Bronchus fibroblast of lung (primary cell): ENCODE results near the gene MT3. TPM values are rescaled to one million over a fixed set of nuclear protein-coding genes. Genes with fewer than 3 reads are reported as not detected.

ENCODE experiments used
- total RNA-seq: library from RNA; depleted of rRNA; stranded (reverse); fragments of >200 nt; gene quantifications from 2 replicates; pipeline ENCODE4 v1.2.3, GENCODE V29; 2015

MT3 gene
- not detected in 2 replicates for total RNA-seq

GRCh38 chr16:56589141-56590039 lies at the start of gene MT3:
TSS of gene MT3 (plus strand) at chr16:56589528. CDS start at chr16:56589591, 63 bp downstream.

GRCh38 chr16:56564793-56565477 lies 24.4 kb upstream of the MT3 start, which contains the start of gene MT4:
TSS of gene MT4 (plus strand) at chr16:56565073. CDS start at chr16:56565129, 56 bp downstream.

GRCh38 chr16:56608043-56608875 lies 18.9 kb downstream of the MT3 start, which contains the start of gene MT2A:
TSS of gene MT2A (plus strand) at chr16:56608584. CDS start at chr16:56608656, 72 bp downstream.

GRCh38 chr16:56625140-56625942 lies 36.0 kb downstream of the MT3 start, which contains the start of gene MT1E:
TSS of gene MT1E (plus strand) at chr16:56625781. CDS start at chr16:56625852, 71 bp downstream.

GRCh38 chr16:56632156-56632847 lies 43.0 kb downstream of the MT3 start, which contains the start of gene MT1M:
TSS of gene MT1M (plus strand) at chr16:56632659. CDS start at chr16:56632732, 73 bp downstream.

GRCh38 chr16:56637814-56638750 lies 48.8 kb downstream of the MT3 start, which contains the start of gene MT1A:
TSS of gene MT1A (plus strand) at chr16:56638666. CDS start at chr16:56638739, 73 bp downstream.

Other genes starting within 250 kb of the MT3 start
- gene AMFR, start 164.0 kb upstream of the MT3 start, total RNA-seq: 98.6 and 104 TPM in 2 replicates
- gene NUDT21, start 138.2 kb upstream of the MT3 start, total RNA-seq: 52.3 and 58.8 TPM in 2 replicates
- 31.8 and 37.2 TPM in 2 replicates for gene OGFOD1, start 138.0 kb upstream of the MT3 start, total RNA-seq
- 29.9 and 31.2 TPM in 2 replicates for gene BBS2, start 69.5 kb upstream of the MT3 start, total RNA-seq
- gene MT4, start 24.5 kb upstream of the MT3 start, total RNA-seq: not detected in 2 replicates
- 613 and 722 TPM in 2 replicates for gene MT2A, start 19.1 kb downstream of the MT3 start, total RNA-seq
- 213 TPM in 2 replicates for gene MT1E, start 36.3 kb downstream of the MT3 start, total RNA-seq
- 2.8 and 3.0 TPM in 2 replicates for gene MT1M, start 43.1 kb downstream of the MT3 start, total RNA-seq
- 23.9 and 27.7 TPM in 2 replicates for gene MT1A, start 49.1 kb downstream of the MT3 start, total RNA-seq
- not detected in 2 replicates for gene MT1B, start 62.4 kb downstream of the MT3 start, total RNA-seq
- 0.15 TPM in 1 of 2 replicates, not detected in the other for gene MT1F, start 68.4 kb downstream of the MT3 start, total RNA-seq
- gene MT1G, start 78.5 kb downstream of the MT3 start, total RNA-seq: 1.6 TPM in 1 of 2 replicates, not detected in the other
- gene MT1H, start 80.3 kb downstream of the MT3 start, total RNA-seq: not detected in 2 replicates
- gene MT1X, start 92.9 kb downstream of the MT3 start, total RNA-seq: 30.9 and 62.4 TPM in 2 replicates
- gene NUP93, start 140.6 kb downstream of the MT3 start, total RNA-seq: 73.3 and 81.0 TPM in 2 replicates